GM19023 (cell line): ENCODE measurements around the gene RETREG1.
A peak's percentile ranks its signal among the peaks of the same experiment; 100 is the strongest.
"Not testable (repeated sequence)": the region's sequence is repeated elsewhere in the genome, so short reads cannot be mapped to it uniquely, and the experiment has no call there.

ENCODE experiments used
- ATAC-seq: cut with Tn5 transposase; IDR thresholded peaks from one replicate; pipeline ENCODE4 v1.9.1; 2021; ENCODE audit warnings: mild to moderate bottlenecking, moderate library complexity; ENCODE audit not compliant: unreplicated experiment

Gene RETREG1

DNA sequence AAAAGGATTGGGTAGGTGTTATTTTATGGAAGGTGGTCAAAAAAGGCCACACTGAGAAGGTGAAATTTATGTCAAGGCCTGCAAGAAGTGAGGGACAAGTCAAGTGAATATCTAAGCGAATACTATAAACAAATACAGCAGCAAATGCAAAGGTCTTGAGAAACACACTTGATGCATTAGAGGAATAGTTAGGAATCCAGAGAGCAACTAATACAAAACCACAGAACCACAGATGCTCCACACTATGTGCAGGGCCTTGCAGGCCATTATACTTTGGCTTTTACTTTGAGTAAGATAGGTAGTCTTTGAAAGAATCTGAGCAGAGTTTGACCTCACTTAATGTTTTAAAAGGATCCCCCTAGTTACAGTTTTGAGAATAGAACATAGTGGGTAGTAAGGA lies 155.8 kb downstream of the RETREG1 start:
- ATAC-seq, result no peak

DNA sequence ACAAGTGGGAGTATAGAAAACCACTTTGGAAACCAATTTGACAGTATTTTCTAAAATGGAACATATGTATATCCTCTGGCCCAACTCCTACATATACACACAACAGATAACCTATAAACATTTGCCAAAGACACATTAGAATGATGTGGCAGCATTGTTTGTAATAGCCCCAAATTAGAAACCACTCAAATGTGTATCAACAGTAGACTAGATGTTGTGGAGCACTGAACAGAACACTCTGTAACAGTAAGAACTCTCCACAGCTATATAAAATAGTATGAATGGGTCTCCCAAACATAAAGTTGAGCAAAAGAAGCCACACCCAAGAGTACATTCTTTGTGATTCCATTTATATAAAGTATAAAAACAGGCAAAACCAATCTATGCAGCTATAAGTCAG lies 157.3 kb downstream of the RETREG1 start:
- no peak for ATAC-seq

DNA sequence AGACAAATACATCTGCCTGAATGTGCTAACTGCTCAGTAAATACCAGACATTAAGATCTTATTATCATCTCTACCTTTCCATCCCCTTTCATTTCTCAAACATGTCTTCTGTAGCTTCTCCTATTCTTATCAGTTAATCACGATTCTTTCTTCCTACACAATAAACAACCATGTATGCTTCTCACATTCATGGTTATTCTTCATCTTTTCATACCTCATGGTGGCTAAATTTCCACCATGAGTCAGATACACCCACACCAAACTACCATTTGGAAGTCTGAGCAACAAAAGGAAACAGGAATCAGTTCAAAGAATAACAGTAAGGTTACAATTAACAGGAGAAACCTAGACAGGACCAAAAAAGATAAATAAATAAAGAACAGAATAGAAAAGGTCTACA lies 158.9 kb downstream of the RETREG1 start:
- no peak for ATAC-seq

DNA sequence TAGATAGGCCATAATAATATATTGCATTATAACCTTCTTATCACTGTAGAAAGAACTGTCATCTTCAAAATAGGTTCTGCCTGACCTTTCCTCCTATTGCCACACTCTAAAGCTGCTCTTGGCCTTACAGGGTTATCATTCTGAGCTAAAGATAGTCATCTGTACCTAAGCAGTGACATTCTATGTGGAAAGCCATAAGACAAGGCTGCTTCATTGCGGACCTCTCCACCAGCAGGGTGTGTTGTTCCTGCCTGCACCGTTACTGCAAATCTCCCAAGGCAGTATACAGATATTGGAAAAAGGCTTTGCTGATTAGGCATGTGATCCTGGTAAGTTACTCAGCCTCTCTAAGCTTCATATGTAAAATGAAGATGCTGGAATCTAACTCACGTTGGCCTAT lies 159.3 kb downstream of the RETREG1 start:
- no peak for ATAC-seq

DNA sequence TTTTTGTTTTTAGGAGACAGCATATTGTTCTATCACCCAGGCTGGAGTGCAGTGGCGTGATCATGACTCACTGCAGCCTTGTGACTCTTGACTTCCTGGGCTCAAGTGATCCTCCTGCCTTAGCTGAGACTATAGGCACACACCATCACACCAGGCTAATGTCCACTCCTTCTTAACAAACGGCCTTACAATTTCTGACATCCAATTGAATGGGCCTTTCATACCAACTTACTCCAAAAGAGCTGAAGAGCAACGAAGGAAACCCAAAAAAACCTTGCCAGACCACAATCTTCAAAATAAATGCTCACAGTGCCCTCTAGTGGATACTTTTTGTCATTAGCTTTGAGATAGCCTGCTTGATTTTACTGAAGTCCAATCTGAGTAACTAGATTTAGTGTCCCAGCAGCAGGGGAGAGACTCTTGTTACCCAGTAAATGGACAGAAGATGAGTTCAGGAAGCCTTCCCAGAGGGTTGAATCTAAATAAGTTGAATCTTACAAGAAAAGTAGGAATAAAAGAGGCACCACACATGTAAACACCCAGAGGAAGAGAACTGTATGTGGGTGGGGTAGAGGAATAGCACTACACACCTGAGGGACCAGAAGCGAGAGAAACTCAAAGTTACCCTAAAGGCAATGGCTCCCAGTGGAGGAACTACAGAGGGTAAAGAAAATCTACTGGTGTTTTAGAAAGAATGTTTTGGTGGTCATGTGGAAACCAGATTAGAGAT lies 160.5 kb downstream of the RETREG1 start:
- peak; percentile 65 for ATAC-seq

DNA sequence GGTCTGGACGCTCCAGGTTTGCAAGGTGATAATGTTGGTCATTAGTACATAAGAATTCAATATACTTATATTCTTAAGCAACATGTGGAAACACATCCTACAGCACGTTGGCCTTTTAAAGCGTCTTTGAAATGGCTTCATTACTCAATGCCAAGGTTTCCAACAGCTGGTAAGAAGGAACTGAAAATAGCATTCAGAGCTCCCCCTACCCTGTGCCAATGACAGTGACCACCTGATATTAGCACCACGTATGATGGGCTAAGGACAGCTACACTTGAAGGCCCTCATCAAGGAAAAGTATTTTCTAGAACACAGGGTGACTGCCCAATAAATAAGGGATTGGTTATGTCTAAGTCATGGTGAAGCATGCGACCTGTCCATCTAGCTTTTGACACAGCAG lies 161.1 kb downstream of the RETREG1 start:
- ATAC-seq, result no peak

DNA sequence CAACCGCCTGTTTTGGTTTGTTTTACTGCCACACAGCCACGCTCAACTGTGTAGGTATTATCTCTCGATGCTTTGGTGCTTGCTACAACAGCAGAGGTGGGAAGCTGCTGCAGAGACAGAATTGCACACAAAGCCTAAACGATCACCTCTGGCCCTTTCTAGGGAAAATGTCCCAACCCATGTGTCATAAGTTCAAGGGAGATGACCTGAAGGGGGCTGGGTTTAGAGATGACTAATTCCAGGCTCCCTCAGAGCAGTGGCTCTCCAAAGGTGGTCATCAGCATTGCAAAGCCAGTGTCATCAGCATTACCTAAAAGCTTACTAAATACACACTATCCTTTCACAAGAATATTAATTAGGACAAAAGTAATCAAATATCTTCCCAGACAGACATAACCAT lies 162.1 kb downstream of the RETREG1 start:
- no peak for ATAC-seq

DNA sequence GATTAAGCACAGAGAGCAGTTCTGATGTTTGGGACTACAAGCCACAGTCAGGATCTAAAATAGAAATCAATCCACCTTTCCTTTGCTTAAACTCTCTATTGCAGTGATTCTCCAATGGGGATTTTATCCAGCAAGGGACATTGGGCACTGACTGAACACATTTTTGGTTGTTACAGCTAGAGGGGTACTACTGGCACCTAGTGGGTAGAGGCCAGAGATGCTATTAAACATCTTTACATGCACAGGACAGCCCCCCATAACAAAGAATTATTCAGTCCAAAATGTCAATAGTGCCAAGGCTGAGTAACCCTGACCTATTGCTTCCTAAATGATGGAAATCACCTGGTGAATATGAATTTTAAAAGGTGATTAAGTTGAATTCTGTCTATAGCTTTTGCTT lies 163.2 kb downstream of the RETREG1 start:
- no peak for ATAC-seq

DNA sequence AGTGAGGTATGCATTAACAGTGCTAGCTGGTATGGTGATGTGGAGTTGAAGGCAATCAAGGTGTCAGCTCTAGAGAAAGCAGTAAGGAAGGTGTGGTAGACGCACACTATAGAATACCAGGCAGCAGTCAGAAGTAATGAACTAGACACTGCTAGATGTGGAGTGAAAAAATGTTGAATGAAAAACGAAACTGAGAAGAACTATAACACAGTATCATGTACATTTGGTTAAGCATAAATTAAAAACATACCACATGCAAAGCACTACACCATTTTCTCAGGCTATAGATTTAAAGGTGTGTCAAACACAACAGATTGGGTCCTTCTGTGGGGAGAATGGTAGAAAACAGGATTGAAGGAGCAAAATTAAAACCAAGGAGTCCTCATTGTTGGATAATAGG lies 166.6 kb downstream of the RETREG1 start:
- ATAC-seq, result peak; percentile 69

DNA sequence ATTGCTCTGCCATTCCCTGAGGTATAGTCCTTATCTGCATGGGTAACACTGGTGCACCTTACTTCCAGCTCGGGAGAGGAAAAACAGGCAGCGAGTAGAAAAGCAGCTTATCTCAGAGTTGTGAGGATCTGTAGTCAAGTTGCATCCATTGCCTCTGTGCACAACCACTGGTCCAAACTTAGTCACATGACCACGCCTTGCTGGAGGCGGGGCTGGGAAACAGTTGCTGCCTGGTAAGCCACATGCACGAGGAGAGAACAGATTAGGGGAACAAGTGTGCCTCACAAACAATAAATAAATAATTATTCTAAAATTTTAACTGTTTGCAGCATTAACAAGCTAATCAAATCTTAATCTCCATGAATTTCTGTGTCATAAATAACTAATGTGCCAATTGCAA lies 169.8 kb downstream of the RETREG1 start:
- no peak for ATAC-seq

DNA sequence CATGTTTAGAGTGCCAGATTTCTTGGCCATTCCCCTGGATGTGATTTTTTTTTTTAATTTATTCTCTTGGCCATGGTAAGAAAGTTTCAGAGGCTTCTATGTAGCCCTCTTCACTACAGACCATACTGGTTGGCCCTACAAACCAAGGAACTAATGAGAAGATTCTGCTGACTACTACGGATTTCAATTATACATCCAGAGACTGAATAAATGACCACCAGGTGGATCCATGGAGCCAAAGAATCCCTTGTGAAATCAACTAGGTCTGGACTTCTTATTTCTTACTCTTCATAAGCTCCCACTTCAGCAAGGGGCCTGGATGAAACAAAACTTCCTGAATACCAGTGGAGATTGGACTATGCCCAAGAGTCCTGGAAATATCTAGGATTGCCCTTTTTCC lies 178.8 kb downstream of the RETREG1 start:
- ATAC-seq, result no peak

DNA sequence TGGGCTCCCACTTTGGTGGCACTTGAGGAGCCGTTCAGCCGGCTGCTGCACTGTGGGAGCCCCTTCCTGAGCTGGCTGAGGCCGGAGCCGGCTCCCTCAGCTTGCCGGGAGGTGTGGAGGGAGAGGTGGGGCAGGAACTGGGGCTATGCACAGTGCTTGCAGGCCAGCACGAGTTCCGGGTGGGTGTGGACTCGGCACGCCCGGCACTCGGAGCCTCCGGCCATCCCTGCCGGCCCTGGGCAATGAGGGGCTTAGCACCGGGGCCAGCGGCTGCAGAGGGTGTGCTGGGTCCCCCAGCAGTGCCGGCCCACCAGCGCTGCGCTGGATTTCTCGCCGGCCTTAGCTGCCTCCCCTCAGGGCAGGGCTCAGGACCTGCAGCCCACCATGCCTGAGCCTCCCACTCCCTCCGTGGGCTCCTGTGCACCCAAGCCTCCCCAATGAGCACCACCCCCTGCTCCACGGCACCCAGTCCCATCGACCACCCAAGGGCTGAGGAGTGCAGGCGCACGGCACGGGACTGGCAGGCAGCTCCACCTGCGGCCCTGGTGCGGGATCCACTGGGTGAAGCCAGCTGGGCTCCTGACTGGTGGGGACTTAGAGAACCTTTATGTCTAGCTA lies 180.6 kb downstream of the RETREG1 start:
- not testable (repeated sequence) for ATAC-seq

DNA sequence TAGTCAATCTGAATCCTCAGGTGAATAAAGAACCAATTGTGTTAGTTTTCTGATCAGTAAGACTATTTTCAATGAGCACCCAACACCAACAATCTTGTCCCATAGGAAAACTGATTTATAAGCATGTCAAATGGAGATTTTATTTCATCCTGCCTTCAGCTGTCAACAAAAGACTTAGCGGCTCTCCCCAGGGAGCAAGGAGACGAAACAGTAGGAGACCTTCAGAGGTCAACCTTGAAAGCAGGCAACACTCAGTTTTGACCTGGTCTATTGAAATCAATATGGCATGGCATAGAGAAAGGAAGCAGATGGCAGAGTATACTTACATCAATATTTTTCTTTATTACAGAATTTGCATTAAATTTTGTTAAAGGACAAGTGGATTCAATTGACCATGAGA lies 185.3 kb downstream of the RETREG1 start:
- ATAC-seq, result no peak

DNA sequence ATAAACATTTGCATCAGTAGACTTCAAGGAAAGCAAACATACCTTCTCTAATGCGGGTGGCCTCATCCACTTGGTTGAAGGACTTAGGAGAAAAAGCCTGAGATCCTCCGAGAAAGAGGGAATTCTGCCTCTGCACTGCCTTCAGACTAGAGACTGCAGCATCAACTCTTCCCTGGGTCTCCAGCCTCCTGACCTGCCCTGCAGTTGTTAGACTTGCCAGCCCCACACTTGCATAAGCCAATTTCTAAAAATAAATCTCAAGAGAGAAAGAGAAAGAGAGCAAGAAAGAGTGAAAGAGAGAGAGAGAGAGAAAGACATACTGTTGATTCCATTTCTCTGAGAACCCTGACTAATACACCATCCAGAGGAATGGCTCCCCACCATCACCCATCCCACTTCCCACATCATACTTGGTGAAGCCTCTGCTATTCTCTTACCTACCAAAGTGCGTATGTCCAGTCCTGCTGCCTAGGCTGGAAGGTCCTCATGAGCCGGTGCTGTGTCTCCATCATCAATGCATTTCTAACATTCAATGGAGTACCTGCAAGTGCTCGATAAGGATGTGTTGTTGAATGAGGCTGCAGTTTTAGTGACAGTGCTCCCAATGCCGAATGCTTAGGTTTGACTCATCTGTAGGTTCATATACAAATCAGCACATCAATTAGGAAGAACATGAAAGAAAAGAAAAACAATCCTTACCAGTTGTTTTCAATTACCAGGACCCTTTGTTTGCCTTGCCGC lies 186.3 kb downstream of the RETREG1 start:
- ATAC-seq, result no peak

DNA sequence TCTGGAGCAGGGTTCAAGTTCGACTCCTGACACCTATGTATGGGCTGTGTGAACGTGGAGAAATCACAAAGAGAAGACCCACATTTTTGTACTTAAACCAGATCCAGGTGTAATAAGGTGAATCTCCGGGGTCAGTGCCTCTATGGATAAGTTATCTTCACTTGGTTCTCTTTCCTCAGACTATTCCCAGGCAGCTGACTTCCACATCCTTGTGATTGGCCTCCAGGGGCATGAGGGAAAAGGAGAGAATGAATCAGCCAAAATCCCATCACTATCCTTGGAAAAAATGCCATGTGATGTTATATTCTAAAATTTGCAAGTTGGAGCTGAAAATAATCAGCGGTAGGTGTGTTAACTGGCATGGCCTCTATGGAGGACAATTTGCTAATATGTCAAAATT lies 188.4 kb downstream of the RETREG1 start:
- ATAC-seq, result no peak

DNA sequence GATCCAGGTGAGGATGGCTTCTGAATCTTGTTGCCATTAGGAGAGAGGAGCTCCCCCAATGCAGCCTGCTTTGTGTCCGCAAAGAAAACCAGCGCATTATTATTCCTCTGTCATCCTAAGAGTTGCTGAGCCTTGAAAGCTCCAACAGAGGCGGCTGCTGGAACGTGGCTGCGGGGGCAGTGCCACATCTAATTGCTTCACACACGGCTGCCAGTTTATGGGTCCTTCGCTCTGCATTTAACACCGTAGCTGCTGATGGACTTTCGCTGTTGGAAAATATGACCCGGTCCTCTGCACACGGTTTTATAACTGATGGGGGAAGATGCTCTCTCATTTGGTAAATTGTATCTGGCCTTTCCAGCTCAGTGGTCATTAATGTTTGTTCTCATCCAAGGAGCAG lies 189.2 kb downstream of the RETREG1 start:
- ATAC-seq, result no peak
